Right atrium auricular region (tissue), 2 donors: Measurements from ENCODE around the gene NRIP1. TPM values are rescaled to one million over a fixed set of nuclear protein-coding genes. Genes with fewer than 3 reads are reported as not detected.

Source experiments
- DNase-seq: peaks from one replicate; pipeline ENCODE4 v3.0.0-alpha.2; 2019; ENCODE audit warnings: low spot score
- H3K27ac ChIP-seq, 2 donors: fragments of 200-600 bp; sonication (generic); 1 replicate in 1 of 2; 2 replicates in 1 of 2; pipeline ENCODE4 v1.5.1; 2016 to 2019
- H3K27me3 ChIP-seq, 2 donors: fragments of 200-600 bp; sonication (generic); one replicate each; pipeline versions ENCODE4 v1.5.1 to v1.6.0; 2017 to 2019
- H3K36me3 ChIP-seq: fragments of 200-600 bp; sonication (generic); one replicate; pipeline ENCODE4 v1.5.1; 2016
- H3K4me1 ChIP-seq, 2 donors: fragments of 200-600 bp; sonication (generic); one replicate each; pipeline versions ENCODE4 v1.5.1 to v1.6.0; 2017 to 2019
- H3K4me3 ChIP-seq, 2 donors: fragments of 200-600 bp; sonication (generic); 1 replicate in 1 of 2; 2 replicates in 1 of 2; pipeline ENCODE4 v1.5.1; 2017 to 2019; ENCODE audit warnings: mild to moderate bottlenecking in 1 of 2, moderate library complexity in 1 of 2
- H3K9me3 ChIP-seq, 2 donors: fragments of 200-600 bp; sonication (generic); one replicate each; pipeline ENCODE4 v1.5.1; 2019
- total RNA-seq, 2 donors: library from RNA; depleted of rRNA; stranded (reverse); fragments of >200 nt; gene quantifications; one replicate each; pipeline ENCODE4 v1.1.0, GENCODE V29; 2016
- TF ChIP-seq, protein P1 (sequence below), 2 donors: fragments of 200-600 bp; sonication (generic); IDR thresholded peaks; one replicate each; pipeline ENCODE4 v1.5.1; 2019; ENCODE audit warnings: antibody characterized with exemption in 2 of 2

NRIP1 gene
- total RNA-seq, 2 donors from 2014 or later, result 15.5 to 16.0 TPM

DNA sequence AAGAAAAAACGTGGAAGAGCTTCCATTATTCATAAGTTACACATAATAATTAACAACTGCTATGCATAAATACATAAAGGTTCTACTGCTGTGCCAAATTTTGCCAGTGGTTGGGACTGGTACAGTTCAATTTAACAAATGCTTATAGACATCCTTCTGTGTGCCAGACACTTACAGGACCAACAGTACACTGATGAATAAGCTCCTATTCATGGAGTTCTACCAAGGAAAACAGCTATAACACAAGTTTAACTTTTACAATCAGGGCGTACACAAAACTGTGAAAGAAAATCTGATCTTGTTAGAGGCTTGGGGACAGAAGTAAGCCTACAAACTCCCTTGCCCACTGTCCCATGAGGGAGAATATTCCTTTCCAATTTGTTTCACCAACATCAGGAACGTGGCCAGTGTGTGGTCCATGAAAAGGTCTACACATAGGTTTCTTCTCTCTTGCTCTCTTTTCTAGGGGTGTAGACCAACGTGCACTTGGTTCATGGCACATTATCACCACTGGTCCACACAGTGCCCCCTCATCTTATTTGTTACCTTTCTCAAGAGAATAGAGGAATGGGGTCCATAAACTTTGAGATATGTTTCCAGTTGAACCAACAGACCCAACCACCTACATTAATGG lies 10.1 kb downstream of the NRIP1 start:
- H3K9me3 ChIP-seq, result no peaks in the 10 kb centered on the region
- TF ChIP-seq, protein P1, sequence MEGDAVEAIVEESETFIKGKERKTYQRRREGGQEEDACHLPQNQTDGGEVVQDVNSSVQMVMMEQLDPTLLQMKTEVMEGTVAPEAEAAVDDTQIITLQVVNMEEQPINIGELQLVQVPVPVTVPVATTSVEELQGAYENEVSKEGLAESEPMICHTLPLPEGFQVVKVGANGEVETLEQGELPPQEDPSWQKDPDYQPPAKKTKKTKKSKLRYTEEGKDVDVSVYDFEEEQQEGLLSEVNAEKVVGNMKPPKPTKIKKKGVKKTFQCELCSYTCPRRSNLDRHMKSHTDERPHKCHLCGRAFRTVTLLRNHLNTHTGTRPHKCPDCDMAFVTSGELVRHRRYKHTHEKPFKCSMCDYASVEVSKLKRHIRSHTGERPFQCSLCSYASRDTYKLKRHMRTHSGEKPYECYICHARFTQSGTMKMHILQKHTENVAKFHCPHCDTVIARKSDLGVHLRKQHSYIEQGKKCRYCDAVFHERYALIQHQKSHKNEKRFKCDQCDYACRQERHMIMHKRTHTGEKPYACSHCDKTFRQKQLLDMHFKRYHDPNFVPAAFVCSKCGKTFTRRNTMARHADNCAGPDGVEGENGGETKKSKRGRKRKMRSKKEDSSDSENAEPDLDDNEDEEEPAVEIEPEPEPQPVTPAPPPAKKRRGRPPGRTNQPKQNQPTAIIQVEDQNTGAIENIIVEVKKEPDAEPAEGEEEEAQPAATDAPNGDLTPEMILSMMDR (IDR thresholded peaks at IDR 0.05), result no peak
- H3K4me1 ChIP-seq, result peaks cover 0 to 77% of the 10 kb centered on the region in 2 donors
- H3K36me3 ChIP-seq, result no peaks in the 10 kb centered on the region
- H3K27me3 ChIP-seq, result no peaks in the 10 kb centered on the region
- DNase-seq, result no peak
- H3K27ac ChIP-seq, result no peak overlapping the region
- no peak overlapping the region for H3K4me3 ChIP-seq

DNA sequence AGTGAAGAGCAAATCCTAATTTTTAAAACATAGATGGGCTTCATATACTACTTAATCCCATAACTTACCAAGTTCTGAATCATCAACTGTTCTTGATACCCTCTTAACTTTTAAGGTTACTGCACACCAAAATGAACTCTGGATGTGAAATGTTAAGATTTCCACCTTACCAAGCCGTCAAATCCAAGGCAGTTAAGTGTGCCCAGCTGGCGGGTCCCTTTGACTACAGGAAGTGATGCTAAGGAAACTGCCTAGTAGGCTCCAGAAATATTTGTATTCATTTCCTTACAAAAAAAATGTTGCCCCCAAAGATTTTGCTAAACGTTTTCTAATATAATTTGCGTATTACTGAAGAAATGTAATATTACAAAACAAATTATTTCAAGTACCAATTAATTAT lies 10.7 kb downstream of the NRIP1 start:
- no peak overlapping the region for H3K27ac ChIP-seq
- H3K27me3 ChIP-seq, result no peaks in the 10 kb centered on the region
- no peak for DNase-seq
- no peaks in the 10 kb centered on the region for H3K36me3 ChIP-seq
- H3K9me3 ChIP-seq, result no peaks in the 10 kb centered on the region
- peaks cover 0 to 70% of the 10 kb centered on the region in 2 donors for H3K4me1 ChIP-seq
- TF ChIP-seq, protein P1 (IDR thresholded peaks at IDR 0.05), result no peak
- no peak overlapping the region for H3K4me3 ChIP-seq

DNA sequence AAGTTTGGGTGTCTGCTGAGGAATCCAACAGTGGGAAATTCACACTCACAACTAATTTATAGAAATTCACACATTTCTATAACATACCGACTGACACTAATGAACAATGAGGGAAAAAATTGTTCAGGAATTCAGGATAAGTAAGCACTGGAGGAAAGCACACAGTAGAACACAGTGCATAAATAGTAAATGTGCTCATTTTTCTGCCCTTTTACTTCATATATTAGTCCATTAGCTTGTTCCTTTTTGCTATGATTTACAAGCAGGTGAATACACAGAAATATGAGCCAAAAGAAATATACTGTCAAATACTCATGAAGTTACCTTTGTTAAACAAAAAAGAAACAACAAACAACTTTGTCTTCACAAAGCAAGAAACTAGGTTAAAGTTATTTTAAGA lies 11.3 kb downstream of the NRIP1 start:
- H3K4me1 ChIP-seq, result peaks cover 0 to 69% of the 10 kb centered on the region in 2 donors
- H3K4me3 ChIP-seq, result no peak overlapping the region
- no peaks in the 10 kb centered on the region for H3K36me3 ChIP-seq
- no peaks in the 10 kb centered on the region for H3K27me3 ChIP-seq
- H3K27ac ChIP-seq, result no peak overlapping the region
- H3K9me3 ChIP-seq, result no peaks in the 10 kb centered on the region
- no peak for DNase-seq
- TF ChIP-seq, protein P1 (IDR thresholded peaks at IDR 0.05), result no peak

DNA sequence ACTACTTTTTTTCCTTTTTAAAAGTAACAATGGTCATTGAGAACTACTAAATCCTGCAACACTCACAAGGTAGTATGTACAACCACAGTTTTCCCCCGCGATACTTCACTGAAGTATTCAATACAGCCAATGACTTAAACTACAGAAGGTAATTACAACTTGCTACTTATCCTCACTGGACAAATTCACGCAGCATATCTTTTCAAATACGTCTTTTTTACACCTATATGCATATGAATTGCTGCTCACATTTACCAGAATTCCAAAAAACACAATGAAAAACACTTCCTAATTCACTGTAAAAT lies 12.4 kb downstream of the NRIP1 start:
- peaks cover 0 to 62% of the 10 kb centered on the region in 2 donors for H3K4me1 ChIP-seq
- no peaks in the 10 kb centered on the region for H3K36me3 ChIP-seq
- no peak for DNase-seq
- no peak overlapping the region for H3K27ac ChIP-seq
- H3K4me3 ChIP-seq, result no peak overlapping the region
- no peaks in the 10 kb centered on the region for H3K9me3 ChIP-seq
- no peaks in the 10 kb centered on the region for H3K27me3 ChIP-seq
- TF ChIP-seq, protein P1 (IDR thresholded peaks at IDR 0.05), result no peak

DNA sequence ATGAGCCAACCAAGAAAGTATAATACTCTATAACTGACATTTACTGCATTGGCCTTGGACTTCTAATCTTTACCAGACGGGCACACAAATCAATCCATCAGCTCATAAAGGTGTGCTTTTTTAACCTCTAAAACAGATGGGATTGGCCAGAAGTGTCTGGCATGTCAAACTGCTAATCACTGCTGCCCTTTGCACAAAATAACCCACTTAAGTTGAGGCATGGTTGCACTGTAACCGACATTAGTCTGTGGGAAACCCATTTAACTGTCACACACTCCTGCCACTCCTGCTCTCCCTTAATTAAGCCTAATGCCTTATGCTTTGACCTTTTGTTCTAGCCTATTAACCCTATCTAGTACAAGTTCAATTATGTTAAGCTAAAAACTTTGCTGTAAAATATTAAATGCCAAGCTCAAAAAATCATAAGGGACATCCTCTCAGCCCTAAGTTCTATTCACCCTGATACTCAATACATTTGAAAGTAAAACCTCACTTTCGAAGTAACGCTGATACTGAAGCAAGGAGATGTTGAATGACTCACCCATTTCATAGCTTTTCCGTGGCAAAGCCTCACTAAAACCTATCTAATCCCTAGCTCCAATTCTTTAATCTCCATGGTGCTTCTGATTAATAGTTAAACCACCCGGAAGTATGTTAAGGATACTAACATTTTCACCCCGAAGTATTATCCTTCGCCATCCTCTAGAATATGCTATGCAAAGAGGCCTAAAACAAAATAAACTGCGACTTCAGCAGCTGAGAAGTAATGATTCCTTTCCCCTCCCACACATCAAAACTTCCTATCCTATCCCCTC lies 12.9 kb downstream of the NRIP1 start:
- H3K4me3 ChIP-seq, result no peak overlapping the region
- TF ChIP-seq, protein P1 (IDR thresholded peaks at IDR 0.05), result no peak
- peaks cover 0 to 56% of the 10 kb centered on the region in 2 donors for H3K4me1 ChIP-seq
- no peaks in the 10 kb centered on the region for H3K36me3 ChIP-seq
- H3K9me3 ChIP-seq, result no peaks in the 10 kb centered on the region
- H3K27me3 ChIP-seq, result no peaks in the 10 kb centered on the region
- no peak overlapping the region for H3K27ac ChIP-seq
- no peak for DNase-seq
